SU-DHL-6 (cell line): Measurements from ENCODE around the gene ANKRD65.

Source experiments
- CTCF ChIP-seq: fragments of 200-600 bp; sonication (generic); IDR thresholded peaks from one replicate; pipeline ENCODE4 v1.5.1; 2017; ENCODE audit warnings: antibody characterized with exemption, mild to moderate bottlenecking, low read length, moderate library complexity; ENCODE audit not compliant: insufficient read depth, poor library complexity, severe bottlenecking
- EZH2phosphoT487 ChIP-seq: fragments of 200-600 bp; sonication (generic), shearing (Covaris generic); conservative IDR thresholded peaks from 2 replicates; pipeline ENCODE4 v1.6.1; 2018; ENCODE audit warnings: mild to moderate bottlenecking, antibody characterized with exemption, low read length, moderate library complexity, mixed read lengths

- TF ChIP-seq CTCF = no peak
- TF ChIP-seq EZH2phosphoT487 = no peak
Observed at GRCh38 chr1:1397839-1398523, 23.1 kb downstream of the ANKRD65 start.
